ENCODE results near the gene CPN2.
A peak's percentile ranks its signal among the peaks of the same experiment; 100 is the strongest.

Gene CPN2

GRCh38 chr3:194381460-194381875, 30.3 kb upstream of the CPN2 start:
- peak; percentile 73 for DNase-seq

GRCh38 chr3:194380326-194380725, 29.2 kb upstream of the CPN2 start:
- no peak for DNase-seq

GRCh38 chr3:194379651-194380050, 28.5 kb upstream of the CPN2 start:
- no peak for DNase-seq

GRCh38 chr3:194379231-194379630, 28.1 kb upstream of the CPN2 start:
- no peak for DNase-seq

GRCh38 chr3:194377708-194378107, 26.6 kb upstream of the CPN2 start:
- no peak for DNase-seq

GRCh38 chr3:194376241-194376560, 25.1 kb upstream of the CPN2 start:
- DNase-seq, result no peak

GRCh38 chr3:194375473-194376240, 24.5 kb upstream of the CPN2 start:
- no peak for DNase-seq

GRCh38 chr3:194374935-194375334, 23.8 kb upstream of the CPN2 start:
- no peak for DNase-seq

GRCh38 chr3:194373899-194374298, 22.8 kb upstream of the CPN2 start:
- DNase-seq, result no peak

- no peak for DNase-seq
Observed at GRCh38 chr3:194373028-194373427, 21.9 kb upstream of the CPN2 start.

- no peak for DNase-seq
Observed at GRCh38 chr3:194370753-194371152, 19.6 kb upstream of the CPN2 start.

GRCh38 chr3:194369522-194370279, 18.6 kb upstream of the CPN2 start, which contains the start of gene LRRC15:
LRRC15 (minus strand) TSS chr3:194369743; CDS start chr3:194361043, 8,700 bp downstream.
- no peak for DNase-seq

GRCh38 chr3:194368918-194369317, 17.8 kb upstream of the CPN2 start:
- no peak for DNase-seq

GRCh38 chr3:194367992-194368841, 17.1 kb upstream of the CPN2 start:
- no peak for DNase-seq

GRCh38 chr3:194365978-194366490, 14.9 kb upstream of the CPN2 start:
- no peak for DNase-seq

GRCh38 chr3:194365526-194365925, 14.4 kb upstream of the CPN2 start:
- no peak for DNase-seq

GRCh38 chr3:194364652-194365434, 13.7 kb upstream of the CPN2 start:
- DNase-seq, result no peak

- DNase-seq, result no peak
Observed at GRCh38 chr3:194364314-194364651, 13.2 kb upstream of the CPN2 start.

GRCh38 chr3:194360568-194360967, 9.4 kb upstream of the CPN2 start:
- DNase-seq, result no peak

GRCh38 chr3:194357681-194358080, 6.6 kb upstream of the CPN2 start:
- no peak for DNase-seq

GRCh38 chr3:194355379-194355778, 4.3 kb upstream of the CPN2 start:
- DNase-seq, result no peak

- no peak for DNase-seq
Observed at GRCh38 chr3:194354315-194354714, 3.2 kb upstream of the CPN2 start.
